GM12878 (cell line): ENCODE measurements around the gene RALGPS1. TPM values are rescaled to one million over a fixed set of nuclear protein-coding genes. Genes with fewer than 3 reads are reported as not detected.

Experiments
- ATAC-seq: fragments of 200-7000 bp; cut with Tn5 transposase; 3 replicates; pipeline ENCODE4 v1.9.1; 2020; ENCODE audit warnings: mild to moderate bottlenecking, moderate library complexity
- BruUV-seq: library from RNA; stranded (reverse); fragments of 400-500 nt; replicated peaks from 2 replicates; lab custom pipeline; 2021; lab: Mats Ljungman, UMichigan
- CTCF ChIA-PET: fragments of 300-600 bp; sonication (Branson Sonifier 250); formaldehyde crosslinking; extraction: SDS; loops from one replicate; lab custom pipeline; 2021; ENCODE audit warnings: inconsistent platforms; lab: Yijun Ruan, JAX
- POLR2A ChIA-PET: fragments of 350-600 bp; formaldehyde crosslinking; extraction: SDS; loops from one replicate; lab custom pipeline; 2021; ENCODE audit warnings: inconsistent platforms; lab: Charles Lee
- RAD21 ChIA-PET: fragments of 300-600 bp; sonication (Branson Sonifier 250); formaldehyde crosslinking; loops from one replicate; lab custom pipeline; 2023; ENCODE audit warnings: antibody characterized with exemption; ENCODE audit not compliant: unreplicated experiment; lab: Charles Lee
- SMC1A ChIA-PET: fragments of 300-600 bp; sonication (Branson Sonifier 250); formaldehyde crosslinking; loops from one replicate; lab custom pipeline; 2023; ENCODE audit not compliant: unreplicated experiment, uncharacterized antibody; lab: Charles Lee
- DNase-seq: peaks from one replicate; pipeline ENCODE4 v3.0.0-alpha.2; 2011; ENCODE audit warnings: low read depth, low spot score
- FAIRE-seq: peaks from 3 replicates; lab custom pipeline; 2011; peaks lifted over from hg19 to GRCh38; lab: Jason Lieb, UNC
- H2AFZ ChIP-seq: 2 replicates; pipeline ENCODE4 v1.6.0; 2011; ENCODE audit warnings: low read depth, low read length, control low read depth; ENCODE audit not compliant: control insufficient read depth
- H3K27ac ChIP-seq: 2 replicates; pipeline ENCODE4 v1.5.1; 2011; ENCODE audit warnings: control low read depth; ENCODE audit not compliant: control insufficient read depth, insufficient read depth
- H3K27me3 ChIP-seq, 2 experiments: replicated peaks in 1 of 2; 2 replicates each; pipeline versions ENCODE4 v1.6.0 to v1.6.1; 2011; ENCODE audit warnings: low read length in 1 of 2; ENCODE audit not compliant: control insufficient read depth in 2 of 2, insufficient read depth in 2 of 2
- H3K36me3 ChIP-seq, 2 experiments: 2 replicates each; pipeline ENCODE4 v1.5.1; 2011; ENCODE audit warnings: low read length in 1 of 2; ENCODE audit not compliant: control insufficient read depth in 2 of 2, insufficient read depth in 2 of 2
- H3K4me1 ChIP-seq: 2 replicates; pipeline ENCODE4 v1.6.1; 2011; ENCODE audit warnings: mild to moderate bottlenecking, low read length, moderate library complexity, mixed read lengths; ENCODE audit not compliant: control insufficient read depth, insufficient read depth
- H3K4me2 ChIP-seq: 2 replicates; pipeline ENCODE4 v1.6.0; 2011; ENCODE audit warnings: control low read depth; ENCODE audit not compliant: control insufficient read depth, insufficient read depth
- H3K4me3 ChIP-seq: fragments of 200-600 bp; sonication (generic); 2 replicates; pipeline ENCODE4 v1.5.1; 2016
- H3K79me2 ChIP-seq: 2 replicates; pipeline ENCODE4 v1.6.0; 2011; ENCODE audit warnings: low read length; ENCODE audit not compliant: control insufficient read depth, insufficient read depth
- H3K9ac ChIP-seq: 2 replicates; pipeline ENCODE4 v1.8.0; 2011; ENCODE audit warnings: low read length, control low read depth, mixed read lengths; ENCODE audit not compliant: control insufficient read depth, insufficient read depth
- H3K9me3 ChIP-seq: replicated peaks from 3 replicates; pipeline ENCODE4 v1.5.1; 2011; ENCODE audit warnings: mild to moderate bottlenecking, low read length; ENCODE audit not compliant: control insufficient read depth, insufficient read depth
- H4K20me1 ChIP-seq: 2 replicates; pipeline ENCODE4 v1.6.0; 2011; ENCODE audit not compliant: control insufficient read depth, insufficient read depth
- BACH1 ChIP-seq: fragments of 450-650 bp; IDR thresholded peaks from 2 replicates; pipeline ENCODE4 v1.6.1; 2017; ENCODE audit warnings: mild to moderate bottlenecking, borderline replicate concordance
- CEBPB ChIP-seq, 2 experiments: fragments of 150-350 bp in 1 of 2; IDR thresholded peaks; 2 replicates each; pipeline ENCODE4 v1.6.1; 2012 to 2014; ENCODE audit warnings: low read depth in 2 of 2, low read length in 2 of 2, borderline replicate concordance in 1 of 2, inconsistent platforms in 1 of 2
- CHD1 ChIP-seq: IDR thresholded peaks from 2 replicates; pipeline ENCODE4 v1.6.1; 2012; ENCODE audit warnings: low read depth, low read length, improper control_type of control experiment
- FOXK2 ChIP-seq: fragments of 450-650 bp; IDR thresholded peaks from 2 replicates; pipeline ENCODE4 v1.6.1; 2017; ENCODE audit warnings: mild to moderate bottlenecking, moderate library complexity
- JUNB ChIP-seq: IDR thresholded peaks from 2 replicates; pipeline ENCODE4 v1.6.1; 2016; ENCODE audit warnings: antibody characterized with exemption, mild to moderate bottlenecking
- KLF5 ChIP-seq: fragments of 450-650 bp; IDR thresholded peaks from 2 replicates; pipeline ENCODE4 v1.6.1; 2014; ENCODE audit warnings: mild to moderate bottlenecking; ENCODE audit not compliant: partially characterized antibody
- NFXL1 ChIP-seq: fragments of 450-650 bp; IDR thresholded peaks from 2 replicates; pipeline ENCODE4 v1.6.1; 2017; ENCODE audit warnings: antibody characterized with exemption, mild to moderate bottlenecking, borderline replicate concordance
- NFYA ChIP-seq: IDR thresholded peaks from 2 replicates; pipeline ENCODE4 v1.6.1; 2011; ENCODE audit warnings: low read depth, mild to moderate bottlenecking, low read length, improper control_type of control experiment, borderline replicate concordance
- RELA ChIP-seq: fragments of 450-650 bp; IDR thresholded peaks from 2 replicates; pipeline ENCODE4 v1.8.0; 2014; ENCODE audit warnings: borderline replicate concordance; ENCODE audit not compliant: partially characterized antibody
- SMAD1 ChIP-seq: fragments of 450-650 bp; IDR thresholded peaks from 2 replicates; pipeline ENCODE4 v1.6.1; 2018; ENCODE audit warnings: mild to moderate bottlenecking, low read depth; ENCODE audit not compliant: partially characterized antibody
- SP1 ChIP-seq: IDR thresholded peaks from one replicate; pipeline ENCODE4 v1.6.1; 2011; ENCODE audit warnings: low read depth, low read length
- TCF12 ChIP-seq: IDR thresholded peaks from 2 replicates; pipeline ENCODE4 v1.6.1; 2011; ENCODE audit warnings: low read depth, mild to moderate bottlenecking, low read length
- ZNF207 ChIP-seq: fragments of 450-650 bp; IDR thresholded peaks from 2 replicates; pipeline ENCODE4 v1.6.1; 2014; ENCODE audit warnings: antibody characterized with exemption, mild to moderate bottlenecking, borderline replicate concordance
- WGBS: methylation state at CpG from one replicate; pipeline ENCODE4 v1.1.6; 2016; ENCODE audit warnings: low lambda C conversion rate; ENCODE audit not compliant: insufficient replicate concordance, insufficient coverage; ENCODE audit errors: missing lambda C conversion rate; 5-methylcytosine and 5-hydroxymethylcytosine counted together
- in situ Hi-C: fragments of 300-500 bp; cut with MboI; formaldehyde crosslinking; loops from 9 replicates; pipeline ENCODE4 v1.14.3; 2018; ENCODE audit warnings: mixed read lengths
- intact Hi-C: fragments of 100-400 bp; cut with micrococcal nuclease; formaldehyde crosslinking; loops from one replicate; pipeline ENCODE4 v1.14.2; 2022; ENCODE audit not compliant: unreplicated experiment
- polyA plus RNA-seq, 11 experiments: library from polyadenylated mRNA; depleted of rRNA in 4 of 11; unstranded in 6 of 11; stranded (reverse) in 5 of 11; fragments of >200 nt; fragmentation: Nextera tagmentation in 4 of 11; fragmentation: Illumina TruSeq in 1 of 11; extraction: Ambion mirVana in 4 of 11; extraction: Trizol in 1 of 11; gene quantifications; 1 replicate in 1 of 11; 2 replicates in 10 of 11; pipeline versions ENCODE4 v1.2.1 to v1.2.3, GENCODE V29; 2011 to 2016; ENCODE audit warnings: inconsistent platforms in 2 of 11, missing spikeins in 2 of 11, low read depth in 1 of 11
- total RNA-seq, 4 experiments: library from RNA; depleted of rRNA in 3 of 4; stranded (reverse); fragments of >200 nt in 3 of 4; fragmentation: Illumina TruSeq in 1 of 4; extraction: Trizol in 1 of 4; gene quantifications; 2 replicates each; pipeline versions ENCODE4 v1.2.1 to v1.2.3, GENCODE V29; 2013 to 2021
- TF ChIP-seq, protein P1 (sequence below): IDR thresholded peaks from 2 replicates; pipeline ENCODE4 v1.6.1; 2012; ENCODE audit warnings: improper control_type of control experiment, low read depth, low read length; ENCODE audit not compliant: insufficient replicate concordance
- TF ChIP-seq, protein P2 (sequence below): fragments of 450-650 bp; IDR thresholded peaks from 2 replicates; pipeline ENCODE4 v1.6.1; 2017; ENCODE audit warnings: mild to moderate bottlenecking, moderate library complexity

RALGPS1 gene
- total and polyA plus RNA-seq, 10 of the 15 experiments (the other 5 are each of a cell fraction or from before 2014, with no cell fraction given) = 0.13 to 5.6 (median 2.7) TPM

- no peak for DNase-seq
- intact Hi-C loops = no loop called here
- no peak overlapping the region for H3K4me3 ChIP-seq
- no peak overlapping the region for H3K4me2 ChIP-seq
- no peak overlapping the region for H3K9ac ChIP-seq
- 48% methylated on average over 4 of the region's 4 CpGs for WGBS
- ChIA-PET RAD21 (interaction anchor here (1.6 kb wide), 1 partner anchor 16 kb away, joined by 4 read pairs; no protein-coding TSS in a partner anchor), POLR2A (no interaction called here), SMC1A (interaction anchor here (0.7 to 4.9 kb wide), 3 partner anchors 8 to 139 kb away, joined by 3 to 17 read pairs (median 4); no protein-coding TSS in a partner anchor), CTCF (no interaction called here)
- H3K9me3 ChIP-seq = no peaks in the 10 kb centered on the region
- ATAC-seq = no peak
- H3K36me3 ChIP-seq = no peaks in the 10 kb centered on the region
- no peak overlapping the region for H3K27ac ChIP-seq
- no peak for FAIRE-seq
- no peak overlapping the region for H2AFZ ChIP-seq
- peaks cover 3% of the 10 kb centered on the region; the same call in 1 of the 2 replicates for H3K4me1 ChIP-seq
- BruUV-seq = no TSS peak
- H3K79me2 ChIP-seq = no peaks in the 10 kb centered on the region
- no peaks in the 10 kb centered on the region for H4K20me1 ChIP-seq
- no peaks in the 10 kb centered on the region for H3K27me3 ChIP-seq
- in situ Hi-C loops = no loop called here
- no peak for TF ChIP-seq NFXL1
- no peak for TF ChIP-seq FOXK2
- TF ChIP-seq CEBPB (IDR thresholded peaks at IDR 0.05; ENCODE audit: borderline replicate concordance in 1 of 2, low read depth in 2 of 2, low read length in 2 of 2) = no peak
- no peak for TF ChIP-seq BACH1
- TF ChIP-seq, protein P1, sequence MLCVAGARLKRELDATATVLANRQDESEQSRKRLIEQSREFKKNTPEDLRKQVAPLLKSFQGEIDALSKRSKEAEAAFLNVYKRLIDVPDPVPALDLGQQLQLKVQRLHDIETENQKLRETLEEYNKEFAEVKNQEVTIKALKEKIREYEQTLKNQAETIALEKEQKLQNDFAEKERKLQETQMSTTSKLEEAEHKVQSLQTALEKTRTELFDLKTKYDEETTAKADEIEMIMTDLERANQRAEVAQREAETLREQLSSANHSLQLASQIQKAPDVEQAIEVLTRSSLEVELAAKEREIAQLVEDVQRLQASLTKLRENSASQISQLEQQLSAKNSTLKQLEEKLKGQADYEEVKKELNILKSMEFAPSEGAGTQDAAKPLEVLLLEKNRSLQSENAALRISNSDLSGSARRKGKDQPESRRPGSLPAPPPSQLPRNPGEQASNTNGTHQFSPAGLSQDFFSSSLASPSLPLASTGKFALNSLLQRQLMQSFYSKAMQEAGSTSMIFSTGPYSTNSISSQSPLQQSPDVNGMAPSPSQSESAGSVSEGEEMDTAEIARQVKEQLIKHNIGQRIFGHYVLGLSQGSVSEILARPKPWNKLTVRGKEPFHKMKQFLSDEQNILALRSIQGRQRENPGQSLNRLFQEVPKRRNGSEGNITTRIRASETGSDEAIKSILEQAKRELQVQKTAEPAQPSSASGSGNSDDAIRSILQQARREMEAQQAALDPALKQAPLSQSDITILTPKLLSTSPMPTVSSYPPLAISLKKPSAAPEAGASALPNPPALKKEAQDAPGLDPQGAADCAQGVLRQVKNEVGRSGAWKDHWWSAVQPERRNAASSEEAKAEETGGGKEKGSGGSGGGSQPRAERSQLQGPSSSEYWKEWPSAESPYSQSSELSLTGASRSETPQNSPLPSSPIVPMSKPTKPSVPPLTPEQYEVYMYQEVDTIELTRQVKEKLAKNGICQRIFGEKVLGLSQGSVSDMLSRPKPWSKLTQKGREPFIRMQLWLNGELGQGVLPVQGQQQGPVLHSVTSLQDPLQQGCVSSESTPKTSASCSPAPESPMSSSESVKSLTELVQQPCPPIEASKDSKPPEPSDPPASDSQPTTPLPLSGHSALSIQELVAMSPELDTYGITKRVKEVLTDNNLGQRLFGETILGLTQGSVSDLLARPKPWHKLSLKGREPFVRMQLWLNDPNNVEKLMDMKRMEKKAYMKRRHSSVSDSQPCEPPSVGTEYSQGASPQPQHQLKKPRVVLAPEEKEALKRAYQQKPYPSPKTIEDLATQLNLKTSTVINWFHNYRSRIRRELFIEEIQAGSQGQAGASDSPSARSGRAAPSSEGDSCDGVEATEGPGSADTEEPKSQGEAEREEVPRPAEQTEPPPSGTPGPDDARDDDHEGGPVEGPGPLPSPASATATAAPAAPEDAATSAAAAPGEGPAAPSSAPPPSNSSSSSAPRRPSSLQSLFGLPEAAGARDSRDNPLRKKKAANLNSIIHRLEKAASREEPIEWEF = no peak
- TF ChIP-seq, protein P2, sequence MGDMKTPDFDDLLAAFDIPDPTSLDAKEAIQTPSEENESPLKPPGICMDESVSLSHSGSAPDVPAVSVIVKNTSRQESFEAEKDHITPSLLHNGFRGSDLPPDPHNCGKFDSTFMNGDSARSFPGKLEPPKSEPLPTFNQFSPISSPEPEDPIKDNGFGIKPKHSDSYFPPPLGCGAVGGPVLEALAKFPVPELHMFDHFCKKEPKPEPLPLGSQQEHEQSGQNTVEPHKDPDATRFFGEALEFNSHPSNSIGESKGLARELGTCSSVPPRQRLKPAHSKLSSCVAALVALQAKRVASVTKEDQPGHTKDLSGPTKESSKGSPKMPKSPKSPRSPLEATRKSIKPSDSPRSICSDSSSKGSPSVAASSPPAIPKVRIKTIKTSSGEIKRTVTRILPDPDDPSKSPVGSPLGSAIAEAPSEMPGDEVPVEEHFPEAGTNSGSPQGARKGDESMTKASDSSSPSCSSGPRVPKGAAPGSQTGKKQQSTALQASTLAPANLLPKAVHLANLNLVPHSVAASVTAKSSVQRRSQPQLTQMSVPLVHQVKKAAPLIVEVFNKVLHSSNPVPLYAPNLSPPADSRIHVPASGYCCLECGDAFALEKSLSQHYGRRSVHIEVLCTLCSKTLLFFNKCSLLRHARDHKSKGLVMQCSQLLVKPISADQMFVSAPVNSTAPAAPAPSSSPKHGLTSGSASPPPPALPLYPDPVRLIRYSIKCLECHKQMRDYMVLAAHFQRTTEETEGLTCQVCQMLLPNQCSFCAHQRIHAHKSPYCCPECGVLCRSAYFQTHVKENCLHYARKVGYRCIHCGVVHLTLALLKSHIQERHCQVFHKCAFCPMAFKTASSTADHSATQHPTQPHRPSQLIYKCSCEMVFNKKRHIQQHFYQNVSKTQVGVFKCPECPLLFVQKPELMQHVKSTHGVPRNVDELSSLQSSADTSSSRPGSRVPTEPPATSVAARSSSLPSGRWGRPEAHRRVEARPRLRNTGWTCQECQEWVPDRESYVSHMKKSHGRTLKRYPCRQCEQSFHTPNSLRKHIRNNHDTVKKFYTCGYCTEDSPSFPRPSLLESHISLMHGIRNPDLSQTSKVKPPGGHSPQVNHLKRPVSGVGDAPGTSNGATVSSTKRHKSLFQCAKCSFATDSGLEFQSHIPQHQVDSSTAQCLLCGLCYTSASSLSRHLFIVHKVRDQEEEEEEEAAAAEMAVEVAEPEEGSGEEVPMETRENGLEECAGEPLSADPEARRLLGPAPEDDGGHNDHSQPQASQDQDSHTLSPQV = no peak
- TF ChIP-seq RELA = no peak
- no peak for TF ChIP-seq CHD1
- no peak for TF ChIP-seq TCF12
- no peak for TF ChIP-seq ZNF207
- no peak for TF ChIP-seq NFYA
- TF ChIP-seq SMAD1 = no peak
- no peak for TF ChIP-seq JUNB
- no peak for TF ChIP-seq SP1
- TF ChIP-seq KLF5 = no peak
Observed at GRCh38 chr9:127015921-127016512, 101.4 kb downstream of the RALGPS1 start.
